RPMI7951 (cell line): Measurements from ENCODE around the gene CADM3. TPM values are rescaled to one million over a fixed set of nuclear protein-coding genes. Genes with fewer than 3 reads are reported as not detected.

Experiments used
- DNase-seq: peaks from one replicate; pipeline ENCODE4 v3.0.0-alpha.2; 2012; ENCODE audit warnings: low read depth
- total RNA-seq: library from RNA; depleted of rRNA; stranded (reverse); fragments of >200 nt; shearing (Covaris generic); gene quantifications from 2 replicates; pipeline ENCODE4 v1.2.3, GENCODE V29; 2014; rRNA removed

CADM3 gene
- total RNA-seq = 0.96 and 1.2 TPM in 2 replicates

GRCh38 chr1:159171254-159171687 is at the start of gene CADM3:
CADM3 (plus strand) TSS chr1:159171615; CDS start chr1:159171766, 151 bp downstream.
- no peak for DNase-seq

- DNase-seq = peak; percentile 92
Measured at GRCh38 chr1:159122005-159122621, 49.3 kb upstream of the CADM3 start.

GRCh38 chr1:159123587-159123986 is 47.8 kb upstream of the CADM3 start:
- no peak for DNase-seq

GRCh38 chr1:159132271-159132881 is 39.0 kb upstream of the CADM3 start:
- DNase-seq = peak; percentile 49

- DNase-seq = no peak
Measured at GRCh38 chr1:159140474-159140873, 30.9 kb upstream of the CADM3 start.

GRCh38 chr1:159141584-159142390 is 29.6 kb upstream of the CADM3 start:
- peak; percentile 67 for DNase-seq

GRCh38 chr1:159142391-159142663 is 29.1 kb upstream of the CADM3 start:
- no peak for DNase-seq

- no peak for DNase-seq
Measured at GRCh38 chr1:159142726-159143510, 28.5 kb upstream of the CADM3 start.

- DNase-seq = no peak
Measured at GRCh38 chr1:159144571-159144970, 26.8 kb upstream of the CADM3 start.

- no peak for DNase-seq
Measured at GRCh38 chr1:159146980-159147379, 24.4 kb upstream of the CADM3 start.

- DNase-seq = no peak
Measured at GRCh38 chr1:159152031-159152430, 19.4 kb upstream of the CADM3 start.

GRCh38 chr1:159161001-159161718 is 10.3 kb upstream of the CADM3 start:
- peak; percentile 88 for DNase-seq

- DNase-seq = no peak
Measured at GRCh38 chr1:159161719-159162026, 9.7 kb upstream of the CADM3 start.

- no peak for DNase-seq
Measured at GRCh38 chr1:159162516-159163265, 8.7 kb upstream of the CADM3 start.

GRCh38 chr1:159163614-159164228 is 7.7 kb upstream of the CADM3 start:
- DNase-seq = no peak

GRCh38 chr1:159168043-159168442 is 3.4 kb upstream of the CADM3 start:
- DNase-seq = no peak

GRCh38 chr1:159170639-159171038 is 776 bp upstream of the CADM3 start:
- peak; percentile 43 for DNase-seq

GRCh38 chr1:159171688-159172501 is 480 bp downstream of the CADM3 start:
- DNase-seq = no peak

- DNase-seq = peak; percentile 36
Measured at GRCh38 chr1:159172614-159173291, 1.3 kb downstream of the CADM3 start.
